ENCODE measurements around the gene ITGAX.

- no peak for TF ChIP-seq CTCF (IDR thresholded peaks at IDR 0.05)
- TF ChIP-seq ZFX (IDR thresholded peaks at IDR 0.05; ENCODE audit: borderline replicate concordance), result no peak
Measured at GRCh38 chr16:31351246-31351941, 3.6 kb upstream of the ITGAX start.
